Inflammatory macrophage (primary cell): ENCODE results near the gene CCDC81.
A peak's percentile ranks its signal among the peaks of the same experiment; 100 is the strongest.

ENCODE experiments used
- DNase-seq, 2 donors: peaks; one replicate each; pipeline ENCODE4 v3.0.0-alpha.2; 2020 to 2022

The CCDC81 gene

GRCh38 chr11:86442420-86442819, 67.7 kb downstream of the CCDC81 start:
- DNase-seq, result no peak

- DNase-seq, result no peak
These were observed 68.1 kb downstream of the CCDC81 start for GRCh38 chr11:86442827-86443226.

- DNase-seq, result no peak
These were observed 68.7 kb downstream of the CCDC81 start for GRCh38 chr11:86443415-86443814.

GRCh38 chr11:86444981-86445380, 70.3 kb downstream of the CCDC81 start:
- DNase-seq, result no peak

- no peak for DNase-seq
These were observed 71.7 kb downstream of the CCDC81 start for GRCh38 chr11:86446163-86446923.

- no peak for DNase-seq
These were observed 72.2 kb downstream of the CCDC81 start for GRCh38 chr11:86446924-86447285.

- DNase-seq, result no peak
These were observed 73.2 kb downstream of the CCDC81 start for GRCh38 chr11:86447763-86448480.

- DNase-seq, result no peak
These were observed 75.4 kb downstream of the CCDC81 start for GRCh38 chr11:86449993-86450629.

GRCh38 chr11:86453290-86454030, 78.8 kb downstream of the CCDC81 start:
- no peak for DNase-seq

GRCh38 chr11:86456075-86456939, 81.6 kb downstream of the CCDC81 start:
- peak; percentile 71 to 82 for DNase-seq

- no peak for DNase-seq
These were observed 83.8 kb downstream of the CCDC81 start for GRCh38 chr11:86458294-86459001.

GRCh38 chr11:86459002-86459385, 84.3 kb downstream of the CCDC81 start:
- no peak for DNase-seq

- no peak for DNase-seq
These were observed 85.2 kb downstream of the CCDC81 start for GRCh38 chr11:86459682-86460460.

GRCh38 chr11:86460461-86461385, 86.0 kb downstream of the CCDC81 start:
- peak in 1 of 2 donors; percentile 42 for DNase-seq

GRCh38 chr11:86461892-86462291, 87.2 kb downstream of the CCDC81 start:
- DNase-seq, result no peak

GRCh38 chr11:86463120-86463519, 88.4 kb downstream of the CCDC81 start:
- no peak for DNase-seq

GRCh38 chr11:86463955-86464354, 89.3 kb downstream of the CCDC81 start:
- DNase-seq, result no peak

- DNase-seq, result no peak
These were observed 90.0 kb downstream of the CCDC81 start for GRCh38 chr11:86464509-86465221.

- DNase-seq, result no peak
These were observed 93.5 kb downstream of the CCDC81 start for GRCh38 chr11:86468169-86468568.
